ELF-1 (cell line): ENCODE results near the gene CNTLN.
A peak's percentile ranks its signal among the peaks of the same experiment; 100 is the strongest.
"Not testable (repeated sequence)": the region's sequence is repeated elsewhere in the genome, so short reads cannot be mapped to it uniquely, and the experiment has no call there.

Experiments used
- DNase-seq: peaks from one replicate; pipeline ENCODE4 v3.0.0-alpha.2; 2016; ENCODE audit warnings: low read depth, low spot score

The CNTLN gene

DNA sequence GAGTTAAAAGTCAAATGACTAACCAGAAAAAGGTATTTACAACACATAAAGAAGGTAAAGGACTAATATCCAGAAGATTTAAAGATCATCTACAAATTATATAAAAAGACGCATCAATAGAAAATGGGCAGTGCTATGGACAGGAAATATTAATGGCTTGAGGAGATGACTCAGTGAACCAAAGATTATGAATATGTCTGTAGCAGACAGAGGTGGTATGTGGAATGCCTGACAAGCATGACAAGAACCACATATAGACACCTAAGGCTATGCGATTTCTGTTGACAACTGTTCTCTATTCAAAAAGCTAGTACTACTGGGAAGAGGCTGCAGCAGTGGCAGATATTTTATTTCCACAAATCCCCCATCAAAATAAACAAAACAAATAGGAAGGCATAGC is 267.0 kb downstream of the CNTLN start:
- no peak for DNase-seq

DNA sequence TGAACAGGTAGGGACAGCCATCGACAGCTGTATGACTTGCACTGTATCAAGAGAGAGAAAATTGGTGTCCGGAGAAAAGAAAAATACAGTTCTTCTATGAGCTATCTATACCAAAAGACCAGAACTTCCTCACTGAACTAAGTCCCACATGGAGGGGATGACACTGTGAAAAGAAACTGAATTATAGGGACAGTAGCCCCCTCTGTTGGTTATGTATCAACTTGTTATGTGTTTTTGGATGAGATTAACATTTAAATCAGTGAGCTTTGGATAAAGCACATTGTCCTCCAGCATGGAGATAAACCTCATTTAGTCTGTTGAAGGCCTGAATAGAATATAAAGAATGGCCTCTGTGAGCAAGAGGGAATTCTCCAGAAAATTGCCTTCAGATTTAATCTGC is 267.5 kb downstream of the CNTLN start:
- DNase-seq: no peak

DNA sequence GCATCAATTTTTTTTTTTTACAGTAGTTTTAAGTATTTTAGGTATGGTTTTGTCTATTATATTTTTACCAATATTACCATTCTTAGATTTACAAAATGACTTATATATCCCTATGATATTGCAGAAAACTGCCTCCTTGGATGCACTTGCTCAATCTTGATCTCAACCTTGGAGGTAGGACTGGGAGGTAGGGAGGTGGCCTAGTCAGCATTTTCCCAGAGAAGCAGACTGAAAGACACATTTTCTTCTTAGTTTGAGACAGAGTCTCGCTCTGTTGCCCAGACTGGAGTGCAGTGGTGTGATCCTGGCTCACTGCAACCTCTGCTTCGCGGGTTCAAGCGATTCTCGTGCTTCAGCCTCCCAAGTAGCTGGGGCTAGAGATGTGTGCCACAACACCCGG is 268.7 kb downstream of the CNTLN start:
- no peak for DNase-seq

DNA sequence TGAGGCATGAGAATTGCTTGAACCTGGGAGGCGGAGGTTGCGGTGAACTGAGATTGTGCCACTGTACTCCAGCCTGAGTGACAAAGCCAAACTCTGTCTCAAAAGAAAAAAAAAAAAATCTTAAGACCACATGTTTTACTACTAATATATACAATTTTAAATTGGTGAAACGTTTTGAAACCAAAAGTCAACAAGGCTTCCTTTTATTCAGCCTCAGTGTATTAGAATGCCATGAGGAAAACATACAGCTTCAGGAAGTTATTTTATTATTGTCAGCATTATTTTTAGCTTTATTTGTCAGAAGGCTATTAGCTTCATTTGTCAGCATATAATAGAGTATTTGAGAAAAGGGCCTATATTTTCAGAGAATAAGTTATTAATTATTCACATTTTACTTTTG is 280.1 kb downstream of the CNTLN start:
- DNase-seq: no peak

DNA sequence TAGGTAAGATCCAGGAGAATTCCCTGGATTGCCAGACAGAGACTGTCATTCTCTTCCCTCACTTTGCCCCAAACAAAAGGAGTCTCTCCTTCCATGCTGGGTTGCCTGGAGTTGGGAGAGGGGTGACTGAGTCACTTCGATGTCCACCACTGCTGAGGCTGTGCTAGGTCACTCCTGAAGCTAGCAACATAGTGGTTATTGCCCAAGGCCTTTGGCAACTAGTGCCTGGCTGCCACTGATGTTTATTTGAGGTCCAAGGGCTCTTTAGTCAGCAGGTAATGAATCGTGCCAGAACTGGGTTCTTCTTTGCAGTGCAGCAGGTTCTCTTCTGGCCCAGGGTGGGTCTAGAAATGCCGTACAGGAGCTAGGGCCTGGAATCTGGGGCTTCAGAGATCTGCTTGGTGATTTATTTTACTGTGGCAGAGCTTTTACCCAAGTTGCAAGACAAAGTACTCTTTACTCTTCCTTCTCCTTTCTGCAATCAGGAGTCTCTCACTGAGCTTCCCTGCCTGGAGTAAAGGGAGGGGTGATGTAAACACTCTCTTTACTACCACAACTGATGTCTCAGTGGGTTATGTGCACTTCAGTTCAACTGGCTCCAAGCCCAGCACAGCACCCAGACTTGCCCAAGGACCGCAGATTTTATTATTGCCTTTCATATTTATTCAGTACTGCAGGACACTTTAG is 288.3 kb downstream of the CNTLN start:
- no peak for DNase-seq

DNA sequence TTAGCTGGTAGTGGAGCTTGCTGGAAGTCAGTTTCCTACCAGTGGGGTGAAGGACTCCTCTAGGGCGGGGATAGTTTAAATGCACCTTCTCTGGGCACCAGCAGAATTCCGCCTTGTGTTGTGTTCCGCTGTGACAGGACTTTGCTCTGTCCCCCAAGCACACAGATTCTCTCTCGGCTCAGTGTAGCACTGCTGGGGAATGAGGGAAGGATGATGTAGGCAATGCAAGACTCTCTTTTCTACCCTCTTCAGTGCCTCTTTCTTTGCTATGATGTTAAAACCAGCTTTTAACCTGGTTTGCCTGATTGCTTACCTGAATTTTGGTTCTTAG is 288.8 kb downstream of the CNTLN start:
- DNase-seq: no peak

DNA sequence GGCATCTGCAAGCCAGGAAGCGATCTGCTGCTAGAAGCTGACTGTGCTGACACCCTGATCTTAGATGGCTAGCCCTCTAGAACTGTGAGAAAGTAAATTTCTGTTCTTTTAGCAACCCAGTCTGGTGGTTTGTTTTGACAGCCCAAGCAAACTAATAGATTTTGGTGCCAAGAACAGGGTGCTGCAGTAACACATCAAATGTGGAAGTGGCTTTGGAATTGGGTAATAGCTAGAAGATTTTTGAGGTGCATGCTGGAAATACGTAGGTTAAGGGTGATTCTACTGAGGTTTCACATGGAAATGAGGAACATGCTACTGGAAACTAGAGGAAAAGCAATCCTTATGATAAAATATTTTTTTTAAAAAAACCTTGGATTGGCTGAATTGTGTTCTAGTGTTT is 290.5 kb downstream of the CNTLN start:
- no peak for DNase-seq

DNA sequence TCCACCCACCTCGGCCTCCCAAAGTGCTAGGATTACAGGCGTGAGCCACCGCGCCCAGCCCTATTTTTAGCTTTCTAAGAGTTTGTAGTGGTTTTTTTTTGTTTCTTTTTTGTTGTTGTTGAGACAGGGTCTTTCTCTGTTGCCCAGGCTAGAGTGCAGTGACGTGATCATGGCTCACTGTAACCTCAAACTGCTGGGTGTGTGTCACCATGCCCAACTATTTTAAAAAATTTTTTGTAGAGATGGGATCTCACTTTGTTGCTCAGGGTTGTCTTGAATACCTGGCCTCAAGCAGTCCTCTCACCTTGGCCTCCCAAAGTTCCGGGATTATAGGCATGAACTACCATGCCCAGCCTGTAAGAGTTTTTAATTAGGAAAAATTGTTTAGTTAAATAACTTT is 298.7 kb downstream of the CNTLN start:
- DNase-seq: no peak

DNA sequence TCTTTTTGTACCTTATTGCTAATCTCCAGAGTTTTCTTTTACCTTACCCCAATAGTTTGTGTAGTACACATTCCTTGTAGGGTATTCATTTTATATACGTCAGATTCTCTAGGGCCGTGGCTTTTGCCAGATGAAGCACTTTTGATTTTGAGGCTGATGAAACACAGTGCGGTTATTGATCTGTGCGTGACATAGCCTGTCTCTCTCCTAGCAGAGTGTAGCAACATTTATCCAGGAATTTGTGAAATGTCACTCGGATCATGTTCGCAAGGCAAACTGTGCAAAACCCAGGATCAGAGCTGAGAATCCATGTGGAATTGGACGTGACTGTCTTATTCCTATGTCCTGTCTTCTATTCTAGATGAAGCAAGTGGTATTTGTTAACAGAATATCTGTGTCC is 302.0 kb downstream of the CNTLN start:
- DNase-seq: no peak

DNA sequence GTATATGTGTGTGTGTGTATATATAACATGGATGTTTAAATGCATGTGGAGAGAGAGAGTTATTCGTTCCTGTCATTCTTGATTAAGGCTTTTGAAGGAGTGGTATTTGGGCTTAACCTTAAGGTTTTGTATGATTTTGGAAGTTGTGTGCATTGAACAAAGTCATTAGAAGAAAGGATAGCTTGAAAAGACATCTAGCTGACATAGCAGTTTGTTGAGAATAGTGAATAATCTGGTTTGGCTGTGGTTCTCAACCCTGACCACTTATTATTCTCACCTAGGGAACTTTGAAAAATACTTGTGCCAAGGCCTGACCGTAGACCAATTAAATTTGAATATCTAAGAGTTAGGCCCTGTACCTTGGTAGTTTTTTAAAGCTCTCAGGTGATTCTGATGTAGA is 303.0 kb downstream of the CNTLN start:
- no peak for DNase-seq

DNA sequence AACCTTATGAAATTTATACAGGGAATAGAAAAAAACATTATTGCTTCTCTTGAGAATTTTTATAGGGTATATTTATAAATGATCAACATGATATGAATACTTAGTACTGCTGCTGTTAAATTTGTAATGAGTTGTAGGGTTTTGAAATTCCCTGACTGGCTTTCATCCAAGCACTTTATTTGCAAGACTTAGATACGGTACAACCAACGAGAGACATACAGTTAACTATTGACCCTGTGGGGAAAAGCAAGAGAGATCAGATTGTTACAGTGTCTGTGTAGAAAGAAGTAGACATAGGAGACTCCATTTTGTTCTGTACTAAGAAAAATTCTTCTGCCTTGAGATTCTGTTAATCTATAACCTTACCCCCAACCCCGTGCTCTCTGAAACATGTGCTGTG is 310.3 kb downstream of the CNTLN start:
- DNase-seq: not testable (repeated sequence)

DNA sequence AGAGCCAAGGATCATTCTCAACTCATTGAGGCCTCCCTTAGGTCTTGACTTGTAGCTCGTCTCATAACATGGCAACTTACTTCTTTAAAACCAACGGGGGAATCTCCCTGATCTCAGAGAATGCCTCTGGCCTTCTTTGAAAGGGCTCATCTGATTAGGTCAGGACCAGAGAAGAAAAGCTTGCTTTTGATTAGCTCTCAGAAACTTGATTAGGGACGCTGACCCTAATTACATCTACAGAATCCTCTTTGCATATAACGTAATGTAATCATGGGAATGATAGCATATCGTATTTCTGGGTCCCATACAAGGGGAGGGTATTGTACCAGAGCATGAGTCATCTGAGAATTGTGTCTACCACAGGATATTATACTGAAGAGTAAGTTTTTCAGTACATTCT is 318.9 kb downstream of the CNTLN start:
- DNase-seq: no peak

DNA sequence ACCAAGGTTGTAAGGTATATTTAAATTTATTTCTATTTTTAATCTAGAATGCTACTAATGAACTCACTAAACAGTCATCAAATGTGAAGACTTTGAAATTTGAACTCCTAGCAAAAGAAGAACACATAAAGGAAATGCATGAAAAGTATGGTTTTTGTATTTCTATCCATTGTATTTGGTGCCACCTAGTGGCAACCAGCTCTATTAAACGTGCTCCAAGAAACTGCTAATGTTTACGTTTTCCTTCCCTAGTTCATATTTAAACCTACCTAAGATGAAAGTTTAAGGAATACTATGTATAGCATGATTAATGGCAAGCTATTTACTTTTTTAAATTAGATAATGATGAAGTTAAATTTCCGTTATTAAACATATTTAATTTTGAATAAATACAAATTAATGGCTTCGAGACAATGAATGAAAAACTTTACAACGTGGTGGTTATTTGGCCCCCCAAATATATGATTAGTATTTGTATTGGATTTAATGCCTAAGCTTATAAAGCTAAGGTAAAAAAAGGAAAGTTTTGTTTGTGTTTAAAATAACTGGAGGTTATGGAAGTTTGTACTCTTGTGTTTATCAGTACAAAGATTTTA is 328.1 kb downstream of the CNTLN start:
- no peak for DNase-seq

DNA sequence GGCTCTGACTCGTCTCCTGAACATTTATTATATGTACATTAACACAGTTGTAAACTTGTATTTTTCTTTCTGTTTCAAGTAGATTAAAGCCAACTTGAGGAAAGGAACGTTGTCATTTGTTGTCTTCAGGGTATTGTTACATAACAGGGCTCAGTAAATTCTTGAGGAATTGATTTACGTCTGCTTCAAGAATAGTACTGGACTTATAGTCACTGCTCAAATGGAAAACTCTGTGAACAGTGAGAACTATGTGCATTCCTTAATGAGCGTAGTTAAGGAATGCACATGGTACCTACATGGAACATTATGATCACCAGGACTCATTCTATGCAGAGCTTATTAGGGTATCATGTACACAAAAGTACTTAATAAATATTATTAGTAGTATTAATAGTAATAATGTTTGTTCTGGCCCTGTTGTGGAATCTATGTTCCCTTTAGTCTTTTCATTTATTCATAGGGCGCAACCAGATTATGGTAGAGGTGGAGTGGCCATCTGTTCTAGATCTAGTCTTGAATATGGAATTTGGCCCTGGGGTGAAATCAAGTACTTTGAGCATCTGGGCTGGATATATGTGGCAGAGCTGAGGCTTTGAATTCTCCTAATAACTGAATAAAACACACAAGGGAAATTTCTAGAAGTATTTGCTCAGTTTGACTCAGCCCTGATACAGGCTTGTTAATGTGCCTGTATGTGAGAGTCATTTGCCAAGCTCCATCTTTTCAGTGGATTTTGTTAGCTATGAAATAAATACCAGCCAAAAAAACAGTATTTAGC is 335.4 kb downstream of the CNTLN start:
- no peak for DNase-seq

DNA sequence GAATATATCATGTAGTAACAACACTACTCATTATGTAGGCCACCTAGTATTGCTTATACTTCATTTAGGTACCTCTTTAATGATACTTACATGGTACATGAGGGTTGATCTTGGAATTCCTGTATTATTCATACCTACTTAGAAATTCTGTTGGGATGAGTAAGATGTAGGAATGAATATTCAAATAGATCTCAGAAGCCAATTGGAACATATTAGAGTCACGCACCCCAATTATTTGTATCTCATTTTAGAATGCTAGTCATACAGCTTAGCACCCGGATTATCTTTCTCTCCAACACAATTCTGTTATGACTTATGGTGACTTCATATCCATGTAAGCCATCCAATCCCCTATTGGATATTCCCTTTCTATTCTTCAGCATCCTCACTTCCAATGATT is 337.3 kb downstream of the CNTLN start:
- DNase-seq: no peak

DNA sequence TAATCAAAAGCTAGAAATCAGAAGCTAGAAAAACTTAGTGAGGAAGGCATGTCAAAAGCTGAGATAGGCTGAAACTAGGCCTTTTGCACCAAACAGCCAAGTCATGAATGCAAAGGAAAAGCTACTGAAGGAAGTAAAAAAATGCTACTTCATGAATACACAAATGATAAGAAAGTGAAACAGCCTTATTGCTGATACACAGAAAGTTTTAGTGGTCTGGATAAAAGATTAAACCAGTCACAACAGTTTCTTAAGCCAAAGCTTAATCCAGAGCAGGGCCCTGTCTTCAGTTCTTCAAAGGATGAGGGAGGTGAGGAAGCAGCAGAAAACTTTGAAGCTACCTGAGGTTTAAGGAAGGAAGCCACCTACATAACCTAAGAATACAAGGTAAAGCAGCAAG is 341.6 kb downstream of the CNTLN start:
- DNase-seq: no peak

DNA sequence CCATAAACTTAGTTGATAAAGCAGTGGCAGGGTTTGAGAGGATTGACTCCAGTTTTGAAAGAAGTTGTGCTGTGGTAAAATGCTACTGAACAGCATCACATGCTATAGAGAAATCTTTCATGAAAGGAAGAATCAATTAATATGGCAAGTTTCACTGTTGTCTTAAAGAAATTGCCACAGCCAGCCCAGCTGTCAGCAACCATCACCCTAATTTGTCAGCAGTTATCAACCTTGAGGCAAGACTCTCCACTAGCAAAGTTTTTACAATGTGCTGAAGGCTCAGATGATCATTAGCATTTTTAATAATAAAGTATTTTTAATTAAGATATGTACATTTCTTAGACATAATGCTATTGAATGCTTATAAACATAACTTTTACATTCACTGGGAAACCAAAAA is 343.0 kb downstream of the CNTLN start:
- no peak for DNase-seq

DNA sequence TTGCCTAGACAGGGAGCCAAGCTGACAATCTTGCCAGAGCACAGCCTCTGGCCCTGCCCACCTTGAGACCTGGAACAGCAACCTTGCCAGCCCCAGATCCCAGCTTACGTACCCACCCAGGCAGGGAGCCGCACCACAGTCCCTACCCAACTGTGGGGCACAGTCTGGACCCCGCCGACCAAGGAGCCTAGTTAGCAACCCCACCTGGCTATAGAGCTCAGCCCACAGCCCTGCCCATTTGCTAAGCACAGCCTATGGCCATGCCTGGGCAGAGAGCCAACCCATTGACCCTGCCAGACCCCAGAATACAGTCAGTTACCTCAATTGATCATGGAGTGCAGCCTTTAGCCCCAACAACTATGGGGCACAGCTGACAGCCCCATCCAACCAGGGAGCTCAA is 346.1 kb downstream of the CNTLN start:
- no peak for DNase-seq

DNA sequence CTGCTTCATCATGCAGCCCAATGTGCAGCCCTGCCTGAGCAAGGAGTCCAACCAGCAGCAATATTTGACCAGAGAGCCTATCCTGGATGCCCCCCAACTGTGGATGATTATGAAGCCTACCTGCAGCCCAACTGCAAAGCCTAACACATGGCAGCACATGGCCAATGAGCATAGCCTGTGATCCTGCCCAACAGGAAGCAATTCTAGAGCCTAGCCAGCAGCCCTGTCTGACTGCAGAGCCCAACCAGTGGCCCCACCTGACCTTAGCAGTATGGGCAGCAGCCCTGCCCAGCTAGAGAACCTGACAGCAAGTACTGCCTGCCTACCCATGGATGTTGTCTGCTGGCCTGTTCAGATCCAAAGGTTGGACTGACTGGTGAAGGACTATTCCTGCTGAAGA is 346.7 kb downstream of the CNTLN start:
- DNase-seq: peak; percentile 78

DNA sequence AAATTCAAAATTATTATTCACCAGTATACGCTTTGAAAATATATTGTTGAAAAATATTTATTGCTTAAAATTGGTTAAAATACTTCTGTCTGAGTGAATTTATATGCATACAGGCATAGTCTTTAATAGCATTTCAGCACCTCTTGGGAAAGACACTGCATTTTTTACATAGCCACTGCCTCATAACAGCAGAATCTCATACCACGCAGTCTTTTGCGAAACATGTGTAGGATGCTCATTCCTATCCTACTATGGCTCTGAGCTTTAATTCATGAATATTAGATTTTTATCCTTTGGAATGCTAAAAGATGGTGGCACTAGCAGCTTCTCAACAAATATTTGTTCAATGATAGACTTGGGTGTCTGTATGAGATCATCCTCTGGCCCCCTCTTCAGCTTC is 350.1 kb downstream of the CNTLN start:
- no peak for DNase-seq

DNA sequence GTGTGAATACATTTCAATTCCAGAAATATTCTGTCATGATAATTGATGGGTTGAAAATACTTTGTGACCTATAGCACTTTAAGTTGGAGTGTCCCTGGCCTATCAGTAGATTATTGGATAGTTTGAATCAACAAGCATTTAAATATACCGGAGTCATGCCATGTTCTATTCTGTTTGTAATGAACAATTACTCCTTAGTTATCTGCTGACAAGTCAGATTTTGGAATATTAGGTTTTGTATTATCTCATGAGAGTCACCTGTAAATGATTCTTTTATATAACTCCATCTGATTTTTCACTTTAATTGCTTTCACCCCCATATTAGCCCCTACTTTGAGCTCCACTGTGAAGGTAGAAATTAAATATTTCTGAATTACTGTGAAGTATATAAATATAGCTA is 351.6 kb downstream of the CNTLN start:
- no peak for DNase-seq

DNA sequence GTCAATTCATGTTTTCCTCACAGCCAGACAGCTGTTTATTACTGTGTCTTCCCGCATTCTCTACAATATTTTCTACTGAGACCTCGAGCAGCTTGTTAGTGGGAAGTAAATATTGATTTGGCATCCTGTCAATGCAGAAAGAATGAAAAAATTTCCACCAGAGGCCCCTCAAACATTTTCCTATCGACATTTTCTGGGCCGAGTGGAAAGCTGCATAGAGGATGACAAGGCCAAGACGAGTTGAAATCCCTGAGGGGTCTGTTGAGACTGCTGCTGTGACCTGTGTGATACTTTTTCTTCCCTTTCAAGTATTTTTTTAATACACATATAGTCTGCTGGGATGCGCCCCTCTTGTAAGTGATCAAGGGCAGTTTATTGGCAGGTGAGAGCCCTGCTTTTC is 352.6 kb downstream of the CNTLN start:
- no peak for DNase-seq

DNA sequence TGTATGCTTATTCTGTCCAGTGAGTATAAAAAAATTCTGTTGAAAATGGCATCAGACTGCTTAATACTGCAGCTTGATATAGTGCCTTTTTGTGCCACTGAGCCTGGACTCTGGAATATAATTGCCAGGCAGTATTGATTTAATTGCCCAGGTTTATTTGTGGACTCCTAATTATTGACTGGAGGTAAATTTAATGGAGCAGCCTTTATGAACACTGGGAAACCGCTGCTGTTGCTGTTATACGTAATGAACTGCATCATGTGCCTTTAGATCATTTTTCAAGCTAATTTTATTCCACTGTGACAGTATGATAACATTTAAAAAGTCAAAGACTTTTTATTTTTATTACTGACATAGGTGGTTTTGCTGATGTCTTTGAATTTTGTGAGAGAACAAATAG is 353.8 kb downstream of the CNTLN start:
- no peak for DNase-seq
